Measurements from ENCODE around the gene PRKCA. TPM values are rescaled to one million over a fixed set of nuclear protein-coding genes. Genes with fewer than 3 reads are reported as not detected.

Gene PRKCA
- total RNA-seq, 4 donors from 2014 or later: 26.0 to 89.0 (median 32.8) TPM

DNA sequence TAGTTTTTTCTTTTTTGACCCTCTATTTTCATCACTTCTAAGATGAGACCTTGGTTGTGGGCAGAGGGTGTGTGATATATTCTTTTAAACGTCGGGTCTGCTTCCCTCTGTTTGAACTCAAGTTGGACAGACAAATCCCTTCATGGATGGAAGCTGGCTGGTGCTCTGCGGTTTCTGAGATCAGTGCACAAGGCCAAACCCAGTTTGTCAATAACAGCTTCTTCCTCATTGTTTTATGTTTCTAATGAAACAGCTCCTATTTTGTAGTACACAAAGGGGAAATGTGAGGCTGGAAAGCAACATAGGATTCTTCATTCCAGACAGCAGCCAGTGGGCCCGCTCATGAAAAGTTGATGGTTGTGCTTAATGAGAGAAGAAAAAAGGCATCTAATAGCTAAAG, 159.6 kb downstream of the PRKCA start:
- Histone ChIP-seq H3K4me1 (peaks cover 0 to 24% (median 6%) of the 10 kb centered on the region in 3 donors), H3K27ac (no peak overlapping the region), H3K36me3 (no peaks in the 10 kb centered on the region), H3K4me3 (no peak overlapping the region), H3K9me3 (no peaks in the 10 kb centered on the region), H3K27me3 (no peaks in the 10 kb centered on the region)
- TF ChIP-seq, protein P1, sequence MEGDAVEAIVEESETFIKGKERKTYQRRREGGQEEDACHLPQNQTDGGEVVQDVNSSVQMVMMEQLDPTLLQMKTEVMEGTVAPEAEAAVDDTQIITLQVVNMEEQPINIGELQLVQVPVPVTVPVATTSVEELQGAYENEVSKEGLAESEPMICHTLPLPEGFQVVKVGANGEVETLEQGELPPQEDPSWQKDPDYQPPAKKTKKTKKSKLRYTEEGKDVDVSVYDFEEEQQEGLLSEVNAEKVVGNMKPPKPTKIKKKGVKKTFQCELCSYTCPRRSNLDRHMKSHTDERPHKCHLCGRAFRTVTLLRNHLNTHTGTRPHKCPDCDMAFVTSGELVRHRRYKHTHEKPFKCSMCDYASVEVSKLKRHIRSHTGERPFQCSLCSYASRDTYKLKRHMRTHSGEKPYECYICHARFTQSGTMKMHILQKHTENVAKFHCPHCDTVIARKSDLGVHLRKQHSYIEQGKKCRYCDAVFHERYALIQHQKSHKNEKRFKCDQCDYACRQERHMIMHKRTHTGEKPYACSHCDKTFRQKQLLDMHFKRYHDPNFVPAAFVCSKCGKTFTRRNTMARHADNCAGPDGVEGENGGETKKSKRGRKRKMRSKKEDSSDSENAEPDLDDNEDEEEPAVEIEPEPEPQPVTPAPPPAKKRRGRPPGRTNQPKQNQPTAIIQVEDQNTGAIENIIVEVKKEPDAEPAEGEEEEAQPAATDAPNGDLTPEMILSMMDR (IDR thresholded peaks at IDR 0.05): no peak
- TF ChIP-seq POLR2A (IDR thresholded peaks at IDR 0.05): no peak
- TF ChIP-seq POLR2AphosphoS5 (IDR thresholded peaks at IDR 0.05): no peak
- no peak for TF ChIP-seq EP300 (IDR thresholded peaks at IDR 0.05)
- no peak for ATAC-seq
- WGBS, 2 donors (ENCODE audit: low coverage in 1 of 2): 61 to 83% methylated on average over 4 of the region's 4 CpGs

DNA sequence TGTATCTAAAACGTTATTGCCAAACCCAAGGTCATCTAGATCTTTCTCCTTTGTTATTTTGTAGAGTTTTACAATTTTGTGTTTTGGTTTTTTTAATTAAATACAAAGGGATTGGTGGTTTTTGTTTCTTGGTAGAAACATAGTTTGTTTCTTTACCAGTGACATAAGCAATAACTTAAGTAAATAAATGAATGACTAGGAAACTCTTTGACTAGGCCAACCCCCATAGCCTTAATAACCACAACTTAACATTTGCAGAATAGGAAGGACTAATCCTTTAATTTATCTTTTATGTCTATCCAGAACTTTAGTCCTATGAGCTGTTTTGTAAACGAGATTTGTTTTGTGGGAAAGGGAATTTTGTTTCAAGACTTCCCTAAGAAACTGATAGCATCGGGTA, 162.5 kb downstream of the PRKCA start:
- 74 to 76% methylated on average over 3 of the region's 3 CpGs for WGBS, 2 donors (ENCODE audit: low coverage in 1 of 2)
- no peaks in the 10 kb centered on the region for H3K9me3 ChIP-seq
- peaks cover 0 to 47% (median 24%) of the 10 kb centered on the region in 3 donors for H3K4me1 ChIP-seq
- no peak for ATAC-seq
- H3K36me3 ChIP-seq: no peaks in the 10 kb centered on the region
- TF ChIP-seq, protein P1 (IDR thresholded peaks at IDR 0.05): no peak
- TF ChIP-seq POLR2AphosphoS5 (IDR thresholded peaks at IDR 0.05) (no peak), POLR2A (IDR thresholded peaks at IDR 0.05) (no peak), EP300 (IDR thresholded peaks at IDR 0.05) (no peak)
- H3K27me3 ChIP-seq: no peaks in the 10 kb centered on the region
- H3K4me3 ChIP-seq: no peak overlapping the region
- no peak overlapping the region for H3K27ac ChIP-seq

DNA sequence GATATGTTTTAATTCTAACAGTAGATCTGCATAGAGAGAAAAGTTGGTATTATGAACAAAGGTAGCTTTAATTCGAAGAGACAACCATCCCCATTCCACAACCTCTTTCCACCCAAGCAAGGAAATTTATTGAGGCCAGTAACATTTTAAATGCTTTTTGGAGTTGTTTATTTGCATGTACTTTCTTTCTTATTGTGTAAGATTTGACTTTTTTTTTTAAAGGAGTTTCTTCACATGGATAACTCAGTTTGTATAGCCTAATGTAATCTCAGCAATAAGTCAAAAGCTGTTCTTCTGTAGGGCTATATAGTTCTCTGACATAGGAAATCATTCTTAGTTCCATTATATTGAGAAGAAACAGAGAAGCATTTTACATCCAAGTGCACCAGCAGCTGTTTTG, 163.3 kb downstream of the PRKCA start:
- Histone ChIP-seq H3K9me3 (no peaks in the 10 kb centered on the region), H3K4me3 (no peak overlapping the region), H3K27ac (peak overlapping the region; percentile 22 to 75 (median 39)), H3K36me3 (no peaks in the 10 kb centered on the region), H3K4me1 (peaks cover 0 to 46% (median 24%) of the 10 kb centered on the region in 3 donors), H3K27me3 (no peaks in the 10 kb centered on the region)
- no peak for TF ChIP-seq POLR2AphosphoS5 (IDR thresholded peaks at IDR 0.05)
- no peak for TF ChIP-seq EP300 (IDR thresholded peaks at IDR 0.05)
- TF ChIP-seq, protein P1 (IDR thresholded peaks at IDR 0.05): no peak
- no peak for TF ChIP-seq POLR2A (IDR thresholded peaks at IDR 0.05)
- WGBS, 2 donors (ENCODE audit: low coverage in 1 of 2): 75 to 100% methylated on average over 1 of the region's 1 CpG
- no peak for ATAC-seq

DNA sequence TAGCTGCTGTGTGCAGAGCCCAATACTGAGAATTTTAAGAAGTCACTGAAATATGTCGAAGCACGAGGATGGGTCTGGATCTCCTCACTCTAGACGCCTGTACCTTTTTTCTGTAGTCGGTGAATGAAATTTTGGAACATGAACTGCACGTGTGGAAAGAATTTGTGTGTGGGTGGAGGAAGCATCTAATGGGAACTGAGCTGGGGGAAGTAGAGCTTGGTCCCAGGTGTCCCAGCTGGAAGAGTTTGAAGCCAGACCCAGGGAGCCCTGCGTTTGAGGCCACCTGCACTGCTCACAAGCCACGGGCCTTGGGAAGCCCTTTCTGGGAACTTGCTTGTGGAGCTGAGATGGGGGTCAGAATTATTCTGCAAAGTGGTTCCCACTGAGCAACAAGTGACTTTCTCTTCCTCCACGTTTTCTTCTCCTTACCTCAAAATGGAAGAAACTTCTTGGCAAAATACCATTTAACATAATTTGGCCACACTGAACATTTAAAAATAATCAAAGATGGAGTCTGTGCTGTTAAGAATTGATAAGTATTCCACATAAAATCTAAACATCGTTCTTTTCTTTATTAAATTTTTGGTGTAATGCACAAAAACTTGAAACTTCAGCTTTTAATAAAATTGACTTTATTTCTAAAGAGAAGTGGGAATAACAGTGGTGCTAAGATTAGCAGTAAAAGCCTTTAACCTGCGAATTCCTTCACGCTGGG, 163.8 kb downstream of the PRKCA start:
- Histone ChIP-seq H3K4me1 (peaks cover 0 to 48% (median 24%) of the 10 kb centered on the region in 3 donors), H3K36me3 (no peaks in the 10 kb centered on the region), H3K27me3 (no peaks in the 10 kb centered on the region), H3K9me3 (no peaks in the 10 kb centered on the region), H3K27ac (peak overlapping the region; percentile 30 to 75 (median 61)), H3K4me3 (no peak overlapping the region)
- no peak for ATAC-seq
- TF ChIP-seq, protein P1 (IDR thresholded peaks at IDR 0.05): no peak
- TF ChIP-seq POLR2AphosphoS5 (IDR thresholded peaks at IDR 0.05) (no peak), EP300 (IDR thresholded peaks at IDR 0.05) (no peak), POLR2A (IDR thresholded peaks at IDR 0.05) (no peak)
- 40 to 59% methylated on average over 5 to 10 of the region's 11 CpGs for WGBS, 2 donors (ENCODE audit: low coverage in 1 of 2)

DNA sequence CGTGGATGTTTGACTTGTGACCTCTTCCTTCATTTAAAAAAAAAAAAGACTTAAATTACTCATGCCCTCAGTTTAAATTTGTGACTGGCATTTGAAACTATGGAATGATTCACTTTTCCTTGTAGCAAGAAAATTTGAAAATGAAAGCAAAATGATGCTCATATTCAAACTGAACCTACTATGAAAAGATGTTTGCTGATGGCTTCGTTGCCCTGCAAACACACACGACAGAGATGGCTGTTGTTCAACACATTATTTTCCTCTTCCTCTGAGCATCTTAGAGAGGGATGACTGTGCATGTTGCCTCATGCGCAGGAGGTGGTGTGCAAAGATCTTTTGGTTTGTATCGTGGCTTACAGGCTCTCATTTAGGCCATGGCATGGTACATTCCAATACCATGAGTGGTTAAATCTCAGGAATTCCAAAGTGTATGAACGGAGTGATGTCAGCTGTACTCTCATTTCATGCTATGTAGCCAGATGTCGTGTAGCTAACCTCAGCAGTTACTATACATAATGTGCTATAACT, 164.5 kb downstream of the PRKCA start:
- H3K36me3 ChIP-seq: no peaks in the 10 kb centered on the region
- H3K27me3 ChIP-seq: no peaks in the 10 kb centered on the region
- ATAC-seq: peak; percentile 93
- peak overlapping the region; percentile 30 to 75 (median 61) for H3K27ac ChIP-seq
- TF ChIP-seq POLR2A (IDR thresholded peaks at IDR 0.05): no peak
- TF ChIP-seq POLR2AphosphoS5 (IDR thresholded peaks at IDR 0.05): peak; percentile 85
- 12 to 17% methylated on average over 7 of the region's 7 CpGs for WGBS, 2 donors (ENCODE audit: low coverage in 1 of 2)
- no peaks in the 10 kb centered on the region for H3K9me3 ChIP-seq
- H3K4me3 ChIP-seq: no peak overlapping the region
- peaks cover 0 to 48% (median 24%) of the 10 kb centered on the region in 3 donors for H3K4me1 ChIP-seq

Measured in gastroesophageal sphincter (tissue), 4 donors.